H7 (cell line): ENCODE data around the gene GIMAP6. TPM values are rescaled to one million over a fixed set of nuclear protein-coding genes. Genes with fewer than 3 reads are reported as not detected.

Source experiments
- DNase-seq: peaks from one replicate; pipeline ENCODE4 v3.0.0; 2012
- H3K27me3 ChIP-seq: 2 replicates; pipeline ENCODE4 v1.6.0; 2011; ENCODE audit warnings: mild to moderate bottlenecking, low read length; ENCODE audit not compliant: control insufficient read depth, insufficient read depth
- H3K36me3 ChIP-seq: replicated peaks from 2 replicates; pipeline ENCODE4 v1.5.1; 2011; ENCODE audit warnings: low read length; ENCODE audit not compliant: control insufficient read depth, insufficient read depth
- H3K4me3 ChIP-seq: 2 replicates; pipeline ENCODE4 v1.5.1; 2011; ENCODE audit warnings: low read depth, mild to moderate bottlenecking, control low read depth, low read length, moderate library complexity; ENCODE audit not compliant: insufficient read depth
- total RNA-seq: library from RNA; depleted of rRNA; stranded (reverse); fragments of >200 nt; shearing (Covaris generic); gene quantifications from 2 replicates; pipeline ENCODE4 v1.2.3, GENCODE V29; 2014

Gene GIMAP6
- total RNA-seq, 1 experiment from 2014 or later = not detected

DNA sequence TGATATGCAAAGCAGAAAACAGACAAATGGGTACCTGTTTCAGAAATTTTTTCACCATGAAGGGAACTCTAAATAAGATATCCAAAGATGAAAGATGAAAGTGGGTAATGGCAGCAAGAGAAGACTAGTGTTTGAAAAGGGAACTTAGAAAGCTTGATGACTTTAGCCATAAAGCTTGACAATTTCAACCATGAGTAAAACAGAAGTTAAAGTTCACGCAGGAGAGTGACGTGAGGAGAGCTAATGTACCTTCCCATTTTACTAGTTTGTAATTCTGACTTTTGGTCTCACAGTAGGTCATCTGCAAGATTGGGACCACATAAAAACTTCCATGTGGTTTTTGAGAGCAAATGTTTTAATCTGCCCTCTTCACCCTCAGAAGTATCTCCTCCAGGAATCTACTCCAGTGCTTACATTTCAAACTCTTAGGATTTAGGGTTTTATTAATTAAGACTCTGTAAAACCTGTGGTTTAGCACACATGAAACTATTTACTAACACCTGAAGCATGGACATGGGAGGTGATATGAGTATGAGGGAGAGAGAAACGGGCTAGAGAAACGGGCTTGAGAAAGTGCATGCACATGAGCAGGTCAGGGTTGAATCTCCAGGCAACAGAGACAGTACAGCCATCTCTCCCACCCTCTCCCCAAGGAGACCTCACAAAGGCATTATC is 28.9 kb upstream of the GIMAP6 start:
- DNase-seq = no peak
- Histone ChIP-seq H3K4me3 (no peak overlapping the region), H3K27me3 (peaks cover 1% of the 10 kb centered on the region; the same call in 1 of the 2 replicates), H3K36me3 (no peaks in the 10 kb centered on the region)

DNA sequence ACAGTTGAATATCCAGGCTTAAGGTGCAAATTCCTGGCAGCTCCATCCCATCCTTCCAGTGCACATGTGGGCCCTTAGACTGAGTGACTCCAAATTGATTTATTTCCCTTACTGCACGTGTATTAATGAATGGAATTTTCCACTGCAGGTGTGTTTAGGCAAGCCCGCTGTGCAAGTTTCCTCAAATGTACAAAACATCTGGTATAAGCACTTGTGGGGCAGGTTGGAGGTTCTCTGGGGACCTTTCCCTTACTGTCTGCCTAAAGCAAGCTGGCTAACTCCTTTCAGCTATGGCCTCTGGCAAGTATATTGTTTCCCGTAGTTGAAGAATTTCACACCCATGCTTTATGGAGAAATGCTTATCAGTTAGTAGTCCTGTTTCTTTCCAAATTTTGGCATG is 25.3 kb upstream of the GIMAP6 start:
- Histone ChIP-seq H3K27me3 (no peaks in the 10 kb centered on the region; the same call in 1 of the 2 replicates), H3K36me3 (no peaks in the 10 kb centered on the region), H3K4me3 (no peak overlapping the region)
- DNase-seq = no peak

DNA sequence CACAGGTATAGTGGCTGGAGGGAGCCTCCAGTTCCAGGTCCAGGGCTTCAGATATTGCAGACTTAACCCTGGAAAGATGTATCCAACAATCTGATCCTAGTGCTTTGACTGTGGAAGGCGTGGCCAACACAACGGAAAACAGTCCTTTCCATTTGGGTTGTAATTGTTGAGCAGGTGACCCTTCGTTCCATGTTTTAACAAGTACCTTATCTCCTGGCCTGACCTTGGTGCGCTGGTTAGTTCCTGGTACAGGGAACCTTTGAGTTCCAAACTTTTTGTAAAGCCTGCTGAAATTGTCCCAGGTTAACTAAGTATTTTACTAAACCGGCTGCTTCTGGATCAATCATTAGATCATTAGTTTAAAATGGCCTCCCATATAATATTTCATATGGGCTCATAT is 23.9 kb upstream of the GIMAP6 start:
- Histone ChIP-seq H3K4me3 (no peak overlapping the region), H3K36me3 (no peaks in the 10 kb centered on the region), H3K27me3 (no peaks in the 10 kb centered on the region; the same call in 1 of the 2 replicates)
- DNase-seq = no peak

DNA sequence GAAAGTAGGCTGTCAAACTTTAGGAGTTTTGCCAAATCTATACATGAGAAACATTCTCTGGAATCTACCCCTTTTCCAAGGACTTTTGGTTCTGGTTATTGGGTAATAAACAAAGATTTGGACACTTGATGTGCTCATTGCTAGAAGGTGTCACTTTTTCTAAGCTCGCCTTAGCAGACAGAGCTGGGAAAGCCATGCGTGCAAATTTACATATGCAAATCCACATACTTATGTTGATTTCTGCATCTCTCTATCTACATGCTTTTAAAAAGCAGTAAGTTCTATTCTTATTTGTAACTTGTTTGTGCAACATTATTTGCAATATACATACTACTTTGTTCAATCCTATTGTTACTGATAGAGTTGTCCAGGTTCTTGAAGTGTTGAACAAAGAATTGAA is 22.5 kb upstream of the GIMAP6 start:
- no peak for DNase-seq
- Histone ChIP-seq H3K27me3 (no peaks in the 10 kb centered on the region), H3K4me3 (no peak overlapping the region), H3K36me3 (no peaks in the 10 kb centered on the region)

DNA sequence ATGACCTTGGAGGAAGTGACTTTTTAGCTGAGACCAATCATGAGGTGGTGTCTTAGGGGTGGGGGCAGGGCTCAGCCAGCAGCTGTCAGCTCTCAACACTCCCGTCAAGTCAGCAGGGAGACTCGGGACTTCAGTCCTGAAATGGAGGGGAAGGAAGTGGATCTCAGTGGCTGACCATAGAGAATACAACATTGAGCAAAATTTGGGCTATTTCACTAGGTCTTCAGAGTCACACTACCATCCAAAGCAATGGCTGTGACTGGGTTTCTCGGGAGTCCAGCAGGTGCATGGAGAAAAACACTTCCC is 16.8 kb upstream of the GIMAP6 start:
- H3K4me3 ChIP-seq = no peak overlapping the region
- no peak for DNase-seq
- no peaks in the 10 kb centered on the region for H3K36me3 ChIP-seq
- H3K27me3 ChIP-seq = no peaks in the 10 kb centered on the region

DNA sequence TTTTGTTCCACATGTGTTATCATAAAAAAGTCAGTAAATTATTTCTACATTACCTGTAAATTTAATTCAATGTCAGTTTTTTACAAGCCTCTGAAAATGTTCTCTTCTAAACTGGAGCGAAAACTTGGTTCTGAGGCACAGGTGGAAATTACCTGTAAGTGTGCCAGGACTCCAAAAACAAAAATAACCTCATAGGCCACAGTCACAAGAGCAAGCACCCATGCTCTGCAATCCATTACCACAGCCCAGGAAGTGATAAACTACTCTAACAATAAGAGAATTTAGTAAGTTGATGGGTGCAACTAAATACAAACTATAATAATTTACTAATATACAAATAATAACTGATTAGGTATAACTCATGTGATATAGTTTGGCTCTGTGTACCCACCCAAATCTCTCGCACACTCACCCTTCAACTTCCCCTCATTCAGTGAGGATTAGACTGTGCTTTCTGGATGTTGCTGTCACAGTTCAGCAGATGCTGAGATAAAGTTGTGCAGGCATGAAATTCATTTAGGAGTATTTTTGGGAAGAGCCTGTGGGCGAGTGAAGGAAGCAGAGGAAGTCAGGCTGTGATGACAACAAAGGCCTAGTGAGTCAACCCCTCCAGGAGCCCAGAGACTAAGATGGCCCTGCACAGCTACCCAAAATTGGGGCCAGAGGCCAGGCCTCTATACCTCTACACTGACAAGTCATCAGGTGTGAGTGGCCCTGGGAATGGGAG is 16.3 kb upstream of the GIMAP6 start:
- H3K27me3 ChIP-seq = no peaks in the 10 kb centered on the region
- H3K36me3 ChIP-seq = no peaks in the 10 kb centered on the region
- no peak for DNase-seq
- no peak overlapping the region for H3K4me3 ChIP-seq

DNA sequence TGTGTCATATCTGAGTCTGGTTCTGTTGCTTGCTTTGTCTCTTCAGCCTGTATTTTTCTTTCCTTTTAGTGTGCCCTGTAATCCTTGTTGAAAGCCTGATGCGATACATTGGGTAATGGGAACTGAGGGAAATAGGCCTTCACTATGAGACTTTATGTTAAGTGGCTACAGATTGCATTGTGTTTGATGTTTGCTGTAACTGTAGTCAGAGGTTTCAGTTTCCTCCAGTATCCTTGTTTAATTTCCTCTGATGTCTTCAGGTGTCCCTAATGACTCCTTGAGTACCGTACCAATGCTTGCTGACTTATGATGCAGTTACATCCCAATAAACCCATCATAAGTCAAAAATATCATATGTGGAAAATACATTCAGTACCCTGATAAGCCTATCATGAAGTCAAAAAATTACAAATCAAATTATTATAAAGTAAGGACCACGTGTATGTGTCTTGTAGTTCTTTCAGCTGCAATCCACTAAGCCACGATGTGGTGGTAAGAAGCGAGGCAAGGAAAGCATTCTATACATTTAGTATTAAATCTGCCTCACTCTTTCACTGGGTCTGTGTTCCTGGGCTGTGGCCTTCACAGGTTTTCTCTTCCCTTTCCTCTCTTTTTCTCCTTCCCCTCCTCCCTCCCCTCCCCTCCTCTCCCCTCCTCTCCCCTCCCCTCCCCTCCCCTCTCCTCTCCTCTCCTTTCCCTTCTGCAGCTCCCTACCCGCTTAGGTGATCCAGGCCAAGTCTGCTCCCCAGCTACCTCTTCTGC is 13.3 kb upstream of the GIMAP6 start:
- no peak for DNase-seq
- Histone ChIP-seq H3K4me3 (no peak overlapping the region), H3K27me3 (no peaks in the 10 kb centered on the region), H3K36me3 (no peaks in the 10 kb centered on the region)

DNA sequence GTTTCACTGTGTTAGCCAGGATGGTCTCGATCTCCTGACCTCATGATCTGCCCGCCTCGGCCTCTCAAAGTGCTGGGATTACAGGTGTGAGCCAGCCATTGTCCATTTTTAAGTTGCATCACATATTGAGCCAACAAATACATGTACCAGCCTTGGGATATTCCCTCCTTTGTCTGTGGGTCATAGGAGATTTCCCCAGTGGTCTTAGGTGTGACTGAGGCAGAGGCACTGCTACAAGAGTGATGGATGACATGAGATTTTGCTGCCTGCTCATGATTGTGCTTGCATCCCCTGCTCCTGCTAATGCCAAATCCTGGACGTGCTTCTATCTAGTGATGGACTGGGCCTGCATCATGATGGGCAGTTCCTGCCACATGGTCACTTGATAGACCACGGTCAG is 10.7 kb upstream of the GIMAP6 start:
- Histone ChIP-seq H3K4me3 (no peak overlapping the region), H3K27me3 (no peaks in the 10 kb centered on the region), H3K36me3 (no peaks in the 10 kb centered on the region)
- DNase-seq = no peak

DNA sequence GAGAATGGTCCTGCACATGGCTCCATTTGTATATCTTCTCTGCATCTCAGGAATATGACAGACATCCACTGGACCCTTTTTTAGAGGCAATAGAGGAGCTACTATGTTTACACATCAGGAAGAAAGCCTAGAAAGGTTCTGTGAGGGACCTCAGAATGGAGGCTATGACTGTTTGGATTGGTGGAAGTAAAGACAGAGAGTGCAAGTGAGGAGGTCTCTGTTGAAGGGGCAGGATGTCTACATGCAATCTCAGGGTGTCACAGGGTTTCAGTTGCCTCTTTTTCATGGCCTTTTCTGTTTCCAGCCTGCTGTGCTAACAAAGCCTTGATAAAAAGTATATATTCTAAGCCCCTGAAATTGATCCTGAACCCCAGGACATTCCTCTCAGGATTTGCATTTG is 9.7 kb upstream of the GIMAP6 start:
- Histone ChIP-seq H3K4me3 (no peak overlapping the region), H3K36me3 (no peaks in the 10 kb centered on the region), H3K27me3 (no peaks in the 10 kb centered on the region)
- DNase-seq = no peak

DNA sequence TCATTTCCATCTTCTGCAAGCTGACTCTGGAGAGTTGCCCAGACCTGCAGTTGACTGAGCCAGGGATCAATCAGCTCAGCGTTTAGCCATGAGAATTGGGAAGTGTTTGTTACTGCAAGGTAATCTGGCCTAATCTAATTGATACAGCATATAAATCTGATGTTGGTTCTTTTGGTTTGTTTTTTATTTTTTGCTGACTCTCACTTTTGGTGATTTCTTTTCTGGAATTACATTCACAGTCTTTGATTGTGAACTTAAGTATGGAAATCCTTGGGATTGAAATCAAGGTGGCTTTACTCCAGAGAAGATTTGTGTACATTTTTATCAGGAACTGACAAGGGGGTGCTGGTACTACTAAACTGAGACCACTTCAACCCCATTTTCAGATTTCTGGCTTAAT is 1.7 kb upstream of the GIMAP6 start:
- no peak for DNase-seq

DNA sequence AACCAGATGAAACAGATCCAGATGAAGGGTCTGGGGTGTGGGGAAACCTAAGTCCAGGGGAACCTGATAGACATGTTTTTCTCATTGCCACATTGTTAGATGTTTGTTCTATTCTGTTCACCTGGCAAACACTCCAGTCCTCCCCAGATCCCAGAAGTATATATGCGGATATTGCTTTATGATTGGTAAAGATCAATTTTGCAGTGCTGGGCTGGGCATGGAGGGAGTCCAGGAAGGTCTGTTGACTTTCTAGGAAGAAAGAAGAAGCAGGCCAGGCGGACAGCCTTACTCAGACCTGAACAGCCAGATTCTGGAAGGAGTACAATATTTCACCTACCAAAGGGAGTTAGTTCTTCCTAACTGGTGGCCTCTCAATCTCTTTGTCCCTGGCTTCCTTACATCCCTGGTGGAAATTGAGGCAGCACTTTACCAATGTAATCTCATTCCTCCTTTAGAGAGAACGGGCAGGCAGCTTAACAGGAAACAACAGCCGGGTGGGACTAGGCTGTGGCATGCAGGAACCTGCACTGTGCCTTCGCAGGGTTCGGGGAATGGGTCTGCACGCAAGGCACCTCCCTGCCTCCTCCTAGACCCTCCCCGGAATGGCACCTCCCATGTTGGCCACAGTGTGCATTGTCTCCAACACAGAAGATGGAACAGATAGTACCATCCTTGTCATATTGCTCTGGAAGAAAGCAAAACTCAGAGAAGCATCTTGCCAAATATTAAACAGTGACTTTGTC is 930 bp downstream of the GIMAP6 start:
- Histone ChIP-seq H3K36me3 (no peaks in the 10 kb centered on the region), H3K4me3 (no peak overlapping the region), H3K27me3 (no peaks in the 10 kb centered on the region; the same call in 1 of the 2 replicates)
- DNase-seq = no peak

More for the DNA sequence above, 1.7 kb upstream of the GIMAP6 start:
- Histone ChIP-seq H3K27me3 (no peaks in the 10 kb centered on the region), H3K36me3 (no peaks in the 10 kb centered on the region), H3K4me3 (no peak overlapping the region)

DNA sequence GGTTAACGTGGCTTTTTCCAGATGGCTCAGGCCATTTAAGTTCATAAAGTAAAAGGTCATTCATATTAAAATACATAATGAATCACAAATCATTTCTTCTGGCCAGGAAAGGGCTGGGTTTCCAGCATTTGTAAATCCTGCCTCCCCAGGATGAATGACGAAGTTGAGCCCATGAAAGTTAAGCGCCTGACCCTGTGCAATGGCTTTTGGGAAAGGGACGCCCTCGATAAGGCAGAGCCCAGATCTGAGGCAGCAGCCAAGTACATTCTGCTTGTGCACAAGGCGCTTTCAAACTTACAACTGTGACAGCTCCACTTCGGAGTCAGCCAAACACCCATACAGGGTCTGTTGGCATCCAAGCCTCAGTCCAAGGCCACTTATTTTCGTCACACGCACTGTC is 2.8 kb downstream of the GIMAP6 start:
- no peak overlapping the region for H3K4me3 ChIP-seq
- no peak for DNase-seq
- H3K27me3 ChIP-seq = no peaks in the 10 kb centered on the region; the same call in 1 of the 2 replicates
- no peaks in the 10 kb centered on the region for H3K36me3 ChIP-seq

DNA sequence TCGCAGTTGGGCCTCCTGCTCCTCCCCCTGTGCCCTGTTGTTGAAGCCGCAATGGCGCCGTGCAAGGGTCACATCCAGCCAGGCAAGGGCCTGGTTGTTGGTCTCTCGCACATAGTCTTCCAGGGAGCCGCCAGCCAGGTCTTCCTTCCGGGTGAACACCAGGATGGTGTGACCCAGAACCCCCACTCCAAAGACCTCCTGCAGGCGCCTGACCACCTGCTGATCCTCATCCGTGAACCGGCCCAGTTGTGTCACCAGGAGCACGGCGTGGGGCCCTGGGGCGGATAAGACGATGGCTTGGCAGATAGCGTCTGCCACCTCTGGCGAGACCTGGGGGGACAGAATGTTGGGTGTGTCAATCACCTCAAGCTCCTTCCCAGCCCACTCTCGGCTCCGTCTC is 4.2 kb downstream of the GIMAP6 start:
- Histone ChIP-seq H3K4me3 (no peak overlapping the region), H3K27me3 (no peaks in the 10 kb centered on the region; the same call in 1 of the 2 replicates)
- DNase-seq = no peak

DNA sequence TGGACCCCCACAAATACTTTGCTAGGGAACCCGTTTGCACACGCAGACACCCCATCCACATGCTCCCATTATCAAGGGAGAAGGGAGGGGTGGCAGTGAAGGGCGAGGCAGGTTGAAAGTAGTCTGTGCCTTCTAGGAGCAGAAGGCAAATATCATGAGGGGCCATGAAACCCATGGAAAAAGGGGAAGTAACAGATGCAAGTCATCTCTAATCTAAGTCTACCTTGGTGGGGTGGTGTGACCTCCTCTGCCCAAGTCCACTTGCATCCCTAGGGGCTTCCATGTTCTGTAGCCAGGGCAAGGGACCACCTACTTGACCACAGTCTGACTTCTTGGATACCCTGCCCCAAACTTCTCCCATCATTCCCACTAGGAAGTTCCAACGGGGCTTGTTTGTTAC is 5.5 kb downstream of the GIMAP6 start:
- Histone ChIP-seq H3K4me3 (no peak overlapping the region), H3K36me3 (no peaks in the 10 kb centered on the region), H3K27me3 (no peaks in the 10 kb centered on the region; the same call in 1 of the 2 replicates)
- DNase-seq = no peak

More for the DNA sequence above, 4.2 kb downstream of the GIMAP6 start:
- H3K36me3 ChIP-seq = no peaks in the 10 kb centered on the region
